HG03045 (cell line): Measurements from ENCODE around the gene KLHL34.

Experiments
- ATAC-seq: cut with Tn5 transposase; IDR thresholded peaks from one replicate; pipeline ENCODE4 v1.9.1; 2021; ENCODE audit warnings: mild to moderate bottlenecking, moderate library complexity; ENCODE audit not compliant: unreplicated experiment

Gene KLHL34

GRCh38 chrX:21658152-21658737 lies at the start of gene KLHL34:
TSS of gene KLHL34 (minus strand) at chrX:21658330. CDS start at chrX:21657788, 542 bp downstream.
- no peak for ATAC-seq

- no peak for ATAC-seq
Measured at GRCh38 chrX:21705225-21705624, 47.1 kb upstream of the KLHL34 start.

- ATAC-seq = no peak
Measured at GRCh38 chrX:21702725-21703124, 44.6 kb upstream of the KLHL34 start.

GRCh38 chrX:21700967-21701366 lies 42.8 kb upstream of the KLHL34 start:
- ATAC-seq = no peak

- no peak for ATAC-seq
Measured at GRCh38 chrX:21700275-21700674, 42.1 kb upstream of the KLHL34 start.

GRCh38 chrX:21699136-21699535 lies 41.0 kb upstream of the KLHL34 start:
- no peak for ATAC-seq

GRCh38 chrX:21698272-21698671 lies 40.1 kb upstream of the KLHL34 start:
- no peak for ATAC-seq

GRCh38 chrX:21691512-21692018 lies 33.4 kb upstream of the KLHL34 start:
- ATAC-seq = no peak

- ATAC-seq = no peak
Measured at GRCh38 chrX:21683941-21684340, 25.8 kb upstream of the KLHL34 start.

- no peak for ATAC-seq
Measured at GRCh38 chrX:21678048-21678612, 20.0 kb upstream of the KLHL34 start.

GRCh38 chrX:21675931-21676330 lies 17.8 kb upstream of the KLHL34 start:
- ATAC-seq = no peak

- ATAC-seq = no peak
Measured at GRCh38 chrX:21674430-21675186, 16.5 kb upstream of the KLHL34 start.

- no peak for ATAC-seq
Measured at GRCh38 chrX:21666679-21667078, 8.5 kb upstream of the KLHL34 start.

- ATAC-seq = no peak
Measured at GRCh38 chrX:21666252-21666651, 8.1 kb upstream of the KLHL34 start.

- no peak for ATAC-seq
Measured at GRCh38 chrX:21662761-21663160, 4.6 kb upstream of the KLHL34 start.

- ATAC-seq = no peak
Measured at GRCh38 chrX:21661316-21661715, 3.2 kb upstream of the KLHL34 start.

GRCh38 chrX:21660156-21660555 lies 2.0 kb upstream of the KLHL34 start:
- no peak for ATAC-seq

GRCh38 chrX:21659320-21659719 lies 1.2 kb upstream of the KLHL34 start:
- ATAC-seq = no peak

- ATAC-seq = no peak
Measured at GRCh38 chrX:21658746-21659145, 616 bp upstream of the KLHL34 start.

- ATAC-seq = no peak
Measured at GRCh38 chrX:21657318-21658151, 595 bp downstream of the KLHL34 start.
